ENCODE results near the gene MED29.
A peak's percentile ranks its signal among the peaks of the same experiment; 100 is the strongest.
"Not testable (repeated sequence)": the region's sequence is repeated elsewhere in the genome, so short reads cannot be mapped to it uniquely, and the experiment has no call there.

The MED29 gene

GRCh38 chr19:39372047-39372802 is 19.0 kb upstream of the MED29 start:
- DNase-seq, result no peak

DNA sequence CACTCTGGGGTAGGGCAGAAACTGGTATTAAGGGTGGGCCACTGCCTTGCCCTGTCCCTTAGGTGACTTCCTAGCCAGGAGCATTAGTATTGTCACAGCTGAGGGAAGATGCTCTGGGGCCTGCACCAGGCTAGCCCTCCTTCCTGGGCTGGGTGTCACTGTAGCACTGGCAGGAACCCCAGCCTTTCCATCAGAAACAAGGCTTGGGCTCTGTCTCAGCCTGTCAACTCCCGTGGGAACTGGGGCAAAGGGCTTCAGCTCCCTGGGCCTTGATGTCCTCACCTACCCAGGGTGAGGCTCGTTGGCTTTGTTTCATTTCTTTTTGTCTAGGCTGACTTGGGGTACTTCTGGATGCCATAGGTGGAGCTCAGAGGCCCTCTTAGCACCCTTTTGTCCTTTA is 18.2 kb upstream of the MED29 start:
- no peak for DNase-seq

DNA sequence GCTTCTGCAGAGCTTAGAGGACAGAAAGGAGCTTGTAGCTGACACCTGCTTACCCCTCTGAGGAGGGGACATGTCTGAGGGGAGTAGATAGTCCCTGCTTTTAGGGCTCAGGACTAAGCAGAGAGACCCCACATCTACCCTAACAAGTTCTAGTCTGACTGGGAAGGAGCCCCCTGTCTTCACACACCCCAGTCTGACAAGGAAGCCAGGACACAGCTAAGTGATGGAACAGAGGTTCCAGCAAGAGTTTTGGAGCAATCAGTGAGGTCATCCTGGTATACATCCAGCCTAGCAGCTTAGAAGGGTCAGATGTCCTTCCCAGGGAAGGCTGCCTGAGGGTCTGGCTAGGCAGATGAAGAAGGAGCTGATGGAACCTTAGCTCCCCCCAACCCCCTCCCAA is 15.2 kb upstream of the MED29 start:
- DNase-seq, result no peak

DNA sequence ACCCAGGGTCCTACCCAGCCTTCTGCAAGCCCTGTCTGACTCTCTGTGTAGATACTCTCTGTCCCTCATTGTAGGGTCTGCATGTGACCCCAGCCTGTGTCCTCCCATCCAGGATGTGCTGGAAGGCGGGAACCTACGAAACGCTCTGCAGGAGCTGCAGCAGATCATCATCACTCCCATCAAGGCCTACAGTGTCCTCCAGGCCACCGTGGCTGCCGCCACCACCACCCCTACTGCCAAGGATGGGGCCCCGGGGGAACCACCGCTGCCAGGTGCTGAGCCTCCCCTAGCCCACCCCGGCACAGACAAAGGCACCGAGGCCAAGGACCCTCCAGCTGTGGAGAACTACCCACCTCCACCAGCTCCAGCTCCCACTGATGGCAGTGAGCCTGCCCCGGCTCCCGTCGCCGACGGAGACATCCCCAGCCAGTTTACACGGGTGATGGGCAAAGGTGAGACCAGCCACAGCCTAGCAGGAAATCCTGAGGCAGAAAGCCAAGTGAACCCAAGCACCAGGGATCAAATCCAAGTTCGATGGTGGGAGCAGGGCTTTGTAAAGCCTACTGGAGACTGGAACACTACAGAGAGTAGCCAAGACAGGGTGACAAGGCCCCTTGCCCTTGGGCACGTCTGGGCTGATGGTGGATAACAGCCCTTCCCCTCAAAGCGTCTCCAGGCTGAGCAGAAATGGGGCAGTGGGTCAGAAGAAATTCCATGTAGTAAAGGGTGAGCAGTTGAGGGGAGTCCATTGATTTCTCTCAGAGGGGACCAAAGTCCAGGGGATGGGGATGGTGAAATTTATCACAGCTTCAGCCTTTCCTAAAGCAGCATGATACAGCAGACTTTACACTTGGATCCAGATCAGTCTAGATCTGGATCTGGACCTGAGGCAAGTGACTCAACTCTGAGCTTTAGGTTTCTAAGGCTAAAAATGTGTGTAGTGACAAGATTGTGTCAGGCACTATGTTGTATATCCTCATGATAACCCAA is 13.5 kb upstream of the MED29 start:
- DNase-seq, result no peak

GRCh38 chr19:39379366-39379765 is 11.8 kb upstream of the MED29 start:
- not testable (repeated sequence) for DNase-seq

DNA sequence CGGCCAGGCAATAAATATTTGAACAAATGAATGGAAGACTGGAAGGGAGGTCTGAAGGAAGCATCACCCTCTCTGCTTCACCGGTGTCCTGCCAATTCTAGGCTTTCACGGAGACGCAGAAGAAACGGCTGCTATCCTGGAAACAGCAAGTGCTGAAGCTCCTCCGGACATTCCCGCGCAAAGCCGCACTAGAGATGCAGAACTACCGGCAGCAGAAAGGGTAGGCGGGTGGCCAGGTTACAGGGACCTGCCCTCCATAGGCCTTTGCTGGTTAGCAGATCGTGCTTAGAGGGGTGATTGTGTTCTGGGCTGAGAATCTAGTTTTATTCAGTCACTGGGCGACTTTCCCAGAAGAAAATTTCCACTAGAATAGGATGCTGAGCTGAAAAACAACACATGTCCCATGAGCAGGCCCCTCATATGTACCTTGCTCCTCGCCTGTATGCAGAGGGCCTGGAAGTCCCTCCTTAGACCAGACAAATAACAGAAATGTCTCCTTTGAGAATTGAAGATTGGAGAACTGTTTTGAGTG is 11.2 kb upstream of the MED29 start:
- no peak for DNase-seq

DNA sequence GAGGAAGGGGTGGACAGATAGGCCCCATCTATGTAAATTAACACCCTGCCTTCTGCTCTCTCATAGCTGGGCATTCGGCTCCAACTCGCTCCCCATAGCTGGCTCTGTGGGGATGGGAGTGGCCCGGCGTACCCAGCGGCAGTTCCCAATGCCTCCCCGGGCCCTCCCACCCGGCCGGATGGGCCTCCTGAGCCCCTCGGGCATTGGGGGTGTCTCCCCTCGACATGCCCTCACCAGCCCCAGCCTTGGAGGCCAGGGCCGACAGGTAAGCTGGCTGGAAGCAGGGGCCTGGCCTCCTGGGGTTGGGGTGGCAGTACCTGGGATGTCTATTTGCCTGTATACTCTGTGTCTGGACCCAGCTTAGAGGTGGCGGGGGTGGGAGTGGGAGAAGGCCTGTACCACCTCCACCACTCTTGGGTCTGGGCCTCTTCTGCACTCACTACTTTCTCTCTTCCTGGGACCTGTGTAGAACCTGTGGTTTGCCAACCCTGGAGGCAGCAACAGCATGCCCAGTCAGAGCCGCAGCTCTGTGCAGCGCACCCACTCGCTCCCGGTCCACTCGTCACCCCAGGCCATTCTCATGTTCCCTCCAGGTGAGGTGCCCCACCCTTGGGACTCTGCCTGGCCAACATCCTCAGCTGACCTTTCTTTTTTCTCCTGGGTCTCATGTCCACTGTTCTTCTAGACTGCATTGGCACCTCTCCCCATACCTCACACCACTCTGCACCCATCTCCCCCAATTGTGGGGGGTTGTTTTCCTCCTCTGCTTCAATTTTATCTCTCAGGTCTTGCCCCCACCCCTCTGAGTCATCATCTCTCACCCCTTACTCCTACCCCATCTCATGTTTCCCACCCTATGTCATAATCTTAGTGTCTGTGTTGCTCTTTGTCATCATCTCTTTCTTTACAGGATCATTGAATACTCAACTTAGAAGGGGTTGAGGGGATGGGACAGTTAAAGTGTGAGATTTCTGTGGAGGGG is 10.4 kb upstream of the MED29 start:
- no peak for DNase-seq

- no peak for DNase-seq
Measured at GRCh38 chr19:39381910-39382611, 9.1 kb upstream of the MED29 start.

DNA sequence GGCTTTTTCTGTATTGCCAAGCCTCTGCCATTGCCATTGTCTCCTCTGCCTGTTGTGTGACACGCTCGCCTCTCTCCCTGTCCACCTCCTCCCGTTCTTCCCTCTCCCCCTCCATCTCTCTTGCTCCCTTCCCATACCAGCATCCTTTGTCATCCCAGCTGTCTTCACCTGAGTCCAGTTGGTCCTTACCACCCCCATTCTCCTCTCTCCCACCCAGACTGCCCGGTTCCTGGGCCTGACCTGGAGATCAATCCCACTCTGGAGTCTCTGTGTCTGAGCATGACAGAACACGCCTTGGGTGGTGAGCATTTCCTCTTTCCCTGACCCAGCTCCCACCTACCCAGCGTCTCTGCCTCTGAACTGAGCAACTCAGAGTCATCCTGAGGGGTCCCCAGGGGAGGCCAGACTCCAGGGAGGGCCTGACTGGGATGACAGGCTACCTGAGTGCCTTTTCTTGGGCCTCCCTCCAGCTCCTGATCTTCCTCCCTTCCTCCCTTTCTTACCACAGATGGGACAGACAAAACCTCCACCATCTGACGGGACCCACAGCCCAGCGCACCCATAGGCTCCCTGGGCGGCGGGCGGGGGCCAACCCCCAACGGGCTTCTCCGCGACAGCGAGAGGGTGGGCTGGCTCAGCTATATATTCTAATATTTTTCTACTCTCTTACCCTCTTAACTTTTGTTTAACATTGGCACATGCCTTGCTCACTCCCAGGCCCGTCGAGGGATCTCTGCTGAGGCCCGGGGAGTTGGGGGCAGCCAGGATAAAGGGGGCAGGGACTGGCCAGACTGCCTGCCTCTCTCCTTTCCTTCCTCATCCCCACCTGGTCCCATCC is 8.0 kb upstream of the MED29 start:
- no peak for DNase-seq

- no peak for DNase-seq
Measured at GRCh38 chr19:39384839-39385568, 6.2 kb upstream of the MED29 start.

GRCh38 chr19:39385629-39386411 is 5.4 kb upstream of the MED29 start:
- no peak for DNase-seq

DNA sequence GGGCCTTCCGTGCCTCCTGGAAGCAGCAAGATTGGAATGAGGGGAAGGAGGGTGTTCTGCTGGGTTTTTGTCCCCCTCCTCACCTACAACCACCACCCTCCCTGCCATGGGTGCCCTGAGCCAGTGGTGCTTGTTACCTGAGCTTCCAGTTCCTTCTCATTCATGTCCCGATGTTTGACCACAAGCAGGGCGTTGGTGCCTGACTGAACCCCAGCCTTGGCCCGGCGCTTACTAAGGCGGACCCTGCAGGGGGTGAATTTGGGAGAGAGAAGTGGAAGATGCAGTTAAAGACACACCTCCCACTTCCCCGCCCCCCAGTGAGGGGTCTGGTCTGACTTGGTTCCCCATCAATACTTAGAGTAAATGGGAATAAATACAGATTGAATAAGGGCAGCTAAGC is 4.6 kb upstream of the MED29 start:
- no peak for DNase-seq

- no peak for DNase-seq
Measured at GRCh38 chr19:39388657-39389056, 2.5 kb upstream of the MED29 start.

- no peak for DNase-seq
Measured at GRCh38 chr19:39389631-39390414, 1.4 kb upstream of the MED29 start.

DNA sequence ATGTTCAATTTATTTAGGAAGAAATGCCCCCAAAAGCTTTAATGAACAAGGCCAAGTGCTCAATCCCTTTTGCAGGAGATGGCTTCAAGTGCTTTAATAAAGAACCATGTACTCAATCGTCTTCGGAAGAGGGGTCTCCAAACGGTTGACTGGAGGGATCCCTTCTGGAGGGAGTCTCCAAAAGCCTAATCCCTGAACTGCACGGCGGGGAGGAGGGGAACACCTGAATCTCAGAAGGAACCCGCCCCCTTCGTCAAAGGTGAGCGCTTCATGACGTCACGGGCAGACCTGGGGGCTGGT is 777 bp upstream of the MED29 start:
- no peak for DNase-seq

DNA sequence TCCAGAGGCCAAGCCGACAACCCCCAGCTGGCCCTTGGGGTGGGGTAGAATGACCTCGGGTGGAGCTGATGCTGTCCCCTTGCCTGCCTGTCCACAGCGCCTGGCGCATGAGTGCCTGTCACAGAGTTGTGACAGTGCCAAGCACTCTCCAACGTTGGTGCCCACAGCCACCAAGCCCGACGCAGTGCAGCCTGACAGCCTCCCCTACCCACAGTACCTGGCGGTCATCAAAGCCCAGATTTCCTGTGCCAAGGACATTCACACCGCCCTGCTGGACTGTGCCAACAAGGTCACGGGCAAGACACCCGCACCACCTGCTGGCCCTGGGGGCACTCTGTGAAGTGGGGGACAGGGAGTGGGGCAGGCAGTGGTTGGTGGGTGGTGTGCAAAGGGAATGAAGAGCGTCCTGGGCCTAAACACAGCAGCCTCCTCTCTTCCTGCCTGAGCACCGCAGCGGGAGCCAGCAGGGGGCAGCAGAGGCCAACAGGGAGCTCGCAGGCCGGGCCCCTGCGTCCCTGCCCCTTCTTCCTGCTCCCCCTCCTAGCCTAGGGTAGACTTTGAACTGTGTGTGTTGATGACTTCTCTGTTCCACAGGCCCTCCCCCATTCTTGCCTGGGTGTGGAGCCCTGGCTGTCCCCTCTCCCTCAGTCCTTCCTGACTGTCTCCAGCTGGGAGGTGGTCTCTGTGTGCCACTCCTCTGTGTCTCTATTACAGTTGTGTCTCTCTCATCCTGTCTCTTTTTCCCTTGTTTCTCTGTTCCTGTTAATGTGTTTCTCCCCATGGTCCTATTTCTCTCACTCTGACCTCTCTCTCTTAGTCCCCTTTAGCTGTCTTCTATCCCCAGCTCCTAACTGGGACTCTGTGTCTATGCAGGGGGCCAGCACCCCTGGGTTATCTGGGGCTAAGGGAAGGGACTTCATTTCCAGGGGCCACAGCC is 6.5 kb downstream of the MED29 start:
- peak; percentile 35 to 60 for DNase-seq

- DNase-seq, result no peak
Measured at GRCh38 chr19:39398297-39398864, 7.2 kb downstream of the MED29 start.
